AG10803 (cell line): ENCODE measurements around the gene JARID2.

Source experiments
- DNase-seq: peaks from one replicate; pipeline ENCODE4 v3.0.0; 2010; ENCODE audit warnings: low read depth
- H3K4me3 ChIP-seq: 2 replicates; pipeline ENCODE4 v1.5.1; 2011; ENCODE audit warnings: mild to moderate bottlenecking, low read length, control low read depth
- CTCF ChIP-seq: conservative IDR thresholded peaks from 2 replicates; pipeline ENCODE4 v1.5.1; 2011; ENCODE audit warnings: mild to moderate bottlenecking, low read length, control low read depth, inconsistent platforms

The JARID2 gene

GRCh38 chr6:15365273-15365687, 119.4 kb downstream of the JARID2 start:
- TF ChIP-seq CTCF = no peak
- DNase-seq = peak; percentile 92
- H3K4me3 ChIP-seq = no peak overlapping the region

- no peak for DNase-seq
- H3K4me3 ChIP-seq = no peak overlapping the region
- no peak for TF ChIP-seq CTCF
Measured at GRCh38 chr6:15366003-15366535, 120.2 kb downstream of the JARID2 start.

GRCh38 chr6:15366879-15367278, 121.0 kb downstream of the JARID2 start:
- TF ChIP-seq CTCF = no peak
- no peak for DNase-seq
- H3K4me3 ChIP-seq = no peak overlapping the region

GRCh38 chr6:15368186-15368585, 122.3 kb downstream of the JARID2 start:
- no peak for DNase-seq
- TF ChIP-seq CTCF = no peak
- no peak overlapping the region for H3K4me3 ChIP-seq

- DNase-seq = no peak
- no peak for TF ChIP-seq CTCF
- H3K4me3 ChIP-seq = no peak overlapping the region
Measured at GRCh38 chr6:15368873-15369272, 123.0 kb downstream of the JARID2 start.

GRCh38 chr6:15369838-15370237, 124.0 kb downstream of the JARID2 start:
- no peak overlapping the region for H3K4me3 ChIP-seq
- peak; percentile 56 for DNase-seq
- TF ChIP-seq CTCF = no peak

GRCh38 chr6:15370733-15371671, 125.1 kb downstream of the JARID2 start:
- DNase-seq = no peak
- TF ChIP-seq CTCF = no peak
- no peak overlapping the region for H3K4me3 ChIP-seq
